GM23338 (cell line): ENCODE data around the gene FRMPD1. TPM values are rescaled to one million over a fixed set of nuclear protein-coding genes. Genes with fewer than 3 reads are reported as not detected.

ENCODE experiments used
- ATAC-seq: fragments of 200-7000 bp; cut with Tn5 transposase; 3 replicates; pipeline ENCODE4 v1.9.1; 2020
- DNase-seq: peaks from one replicate; pipeline ENCODE4 v3.0.0-alpha.2; 2015; ENCODE audit warnings: low spot score
- H2AFZ ChIP-seq: fragments of 200-600 bp; sonication (generic); 2 replicates; pipeline ENCODE4 v1.8.0; 2016; ENCODE audit warnings: antibody characterized with exemption, mild to moderate bottlenecking, moderate library complexity
- H3F3A ChIP-seq: fragments of 200-600 bp; sonication (generic); replicated peaks from 2 replicates; pipeline ENCODE4 v1.8.0; 2017; ENCODE audit warnings: antibody characterized with exemption, mixed run types, low read depth
- H3K27ac ChIP-seq: fragments of 200-600 bp; sonication (generic); 2 replicates; pipeline ENCODE4 v1.6.1; 2016; ENCODE audit warnings: low read depth
- H3K27me3 ChIP-seq: fragments of 200-600 bp; sonication (generic); 2 replicates; pipeline ENCODE4 v1.8.0; 2016; ENCODE audit warnings: mild to moderate bottlenecking, mixed run types, moderate library complexity; ENCODE audit not compliant: insufficient read depth
- H3K36me3 ChIP-seq: fragments of 200-600 bp; sonication (generic); 2 replicates; pipeline ENCODE4 v1.8.0; 2016; ENCODE audit warnings: mild to moderate bottlenecking; ENCODE audit not compliant: insufficient read depth
- H3K4me1 ChIP-seq: fragments of 200-600 bp; sonication (generic); 2 replicates; pipeline ENCODE4 v1.8.0; 2016; ENCODE audit warnings: mild to moderate bottlenecking, moderate library complexity; ENCODE audit not compliant: insufficient read depth
- H3K4me2 ChIP-seq: fragments of 200-600 bp; sonication (generic); 2 replicates; pipeline ENCODE4 v1.7.1; 2017; ENCODE audit warnings: mixed run types
- H3K4me3 ChIP-seq: fragments of 200-600 bp; sonication (generic); 2 replicates; pipeline ENCODE4 v1.6.1; 2016; ENCODE audit warnings: mixed run types
- H3K79me2 ChIP-seq: fragments of 200-600 bp; sonication (generic); replicated peaks from 2 replicates; pipeline ENCODE4 v1.8.0; 2017; ENCODE audit warnings: mild to moderate bottlenecking; ENCODE audit not compliant: insufficient read depth
- H3K9me2 ChIP-seq: fragments of 200-600 bp; sonication (generic); 2 replicates; pipeline ENCODE4 v1.8.0; 2017; ENCODE audit not compliant: insufficient read depth
- H4K20me1 ChIP-seq: fragments of 200-600 bp; sonication (generic); replicated peaks from 2 replicates; pipeline ENCODE4 v1.8.0; 2017; ENCODE audit warnings: mild to moderate bottlenecking; ENCODE audit not compliant: insufficient read depth
- H3K27ac Mint-ChIP-seq: 2 replicates; pipeline ENCODE4 v1.8.0; 2020; ENCODE audit warnings: inconsistent platforms, mild to moderate bottlenecking, moderate library complexity, mixed read lengths
- H3K27me3 Mint-ChIP-seq: 3 replicates; pipeline ENCODE4 v1.8.0; 2022; ENCODE audit warnings: low read depth, mild to moderate bottlenecking, moderate library complexity, mixed read lengths, inconsistent platforms; ENCODE audit not compliant: insufficient read depth, poor library complexity
- H3K36me3 Mint-ChIP-seq: 3 replicates; pipeline ENCODE4 v1.8.0; 2021; ENCODE audit warnings: low read depth, mild to moderate bottlenecking, inconsistent platforms, moderate library complexity, mixed read lengths
- H3K4me1 Mint-ChIP-seq: 3 replicates; pipeline ENCODE4 v1.8.0; 2020; ENCODE audit warnings: mild to moderate bottlenecking, inconsistent platforms, mixed read lengths
- H3K4me3 Mint-ChIP-seq: 3 replicates; pipeline ENCODE4 v1.8.0; 2021; ENCODE audit warnings: moderate library complexity, mild to moderate bottlenecking, inconsistent platforms, mixed read lengths
- H3K9me3 Mint-ChIP-seq: 3 replicates; pipeline ENCODE4 v1.8.0; 2020; ENCODE audit warnings: moderate library complexity, mild to moderate bottlenecking, inconsistent platforms, mixed read lengths
- CREB1 ChIP-seq: fragments of 250-450 bp; sonication (Bioruptor Pico); IDR thresholded peaks from 2 replicates; pipeline ENCODE4 v1.5.0; 2020; ENCODE audit warnings: low read depth, mild to moderate bottlenecking, moderate library complexity
- CTCF ChIP-seq, 2 experiments: fragments of 200-600 bp in 1 of 2; sonication (generic) in 1 of 2; conservative IDR thresholded peaks; 2 replicates each; pipeline versions ENCODE4 v1.5.1 to v1.6.1; 2016 to 2017; ENCODE audit warnings: antibody characterized with exemption in 2 of 2, low read depth in 2 of 2, mild to moderate bottlenecking in 2 of 2, moderate library complexity in 1 of 2
- EZH2 ChIP-seq: fragments of 200-600 bp; sonication (generic); IDR thresholded peaks from one replicate; pipeline ENCODE4 v1.8.0; 2017; ENCODE audit warnings: antibody characterized with exemption, mild to moderate bottlenecking, low read depth; ENCODE audit not compliant: unreplicated experiment
- NANOG ChIP-seq: IDR thresholded peaks from 2 replicates; pipeline ENCODE4 v1.6.1; 2016; ENCODE audit warnings: antibody characterized with exemption, borderline replicate concordance
- POLR2AphosphoS5 ChIP-seq: IDR thresholded peaks from 2 replicates; pipeline ENCODE4 v1.6.1; 2016; ENCODE audit warnings: antibody characterized with exemption, low read depth
- STAT1 ChIP-seq: IDR thresholded peaks from one replicate; pipeline ENCODE4 v1.6.1; 2016; ENCODE audit warnings: antibody characterized with exemption; ENCODE audit not compliant: unreplicated experiment
- ZNF114 ChIP-seq: fragments of 250-450 bp; sonication (Bioruptor Pico); IDR thresholded peaks from 2 replicates; pipeline ENCODE4 v1.5.0; 2020; ENCODE audit warnings: mild to moderate bottlenecking, moderate library complexity
- ZNF462 ChIP-seq: fragments of 250-450 bp; sonication (Bioruptor Pico); IDR thresholded peaks from 2 replicates; pipeline ENCODE4 v1.5.0; 2020; ENCODE audit warnings: mild to moderate bottlenecking, moderate library complexity
- polyA plus RNA-seq: library from polyadenylated mRNA; unstranded; fragments of >200 nt; fragmentation: Nextera tagmentation; extraction: Ambion mirVana; gene quantifications from 2 replicates; pipeline ENCODE4 v1.2.1, GENCODE V29; 2016
- total RNA-seq: library from RNA; depleted of rRNA; stranded (reverse); fragments of >200 nt; shearing (Covaris generic); gene quantifications from 2 replicates; pipeline ENCODE4 v1.2.3, GENCODE V29; 2014

FRMPD1 gene
- total and polyA plus RNA-seq, 2 experiments from 2014 or later: 0.23 to 0.63 TPM

GRCh38 chr9:37679649-37680402 lies 29.1 kb downstream of the FRMPD1 start:
- H3K9me2 ChIP-seq: no peaks in the 10 kb centered on the region
- Mint-ChIP-seq H3K27ac (no peak overlapping the region), H3K9me3 (no peaks in the 10 kb centered on the region), H3K36me3 (no peaks in the 10 kb centered on the region), H3K4me1 (no peaks in the 10 kb centered on the region), H3K4me3 (no peak overlapping the region), H3K27me3 (no peaks in the 10 kb centered on the region)
- DNase-seq (no peak), ATAC-seq (no peak)
- no peak overlapping the region for H3K27ac ChIP-seq
- no peak overlapping the region for H3K4me3 ChIP-seq
- TF ChIP-seq NANOG (no peak), CTCF (conservative IDR thresholded peaks at IDR 0.05; ENCODE audit: low read depth in 2 of 2) (no peak), STAT1 (no peak), CREB1 (CRISPR knock-in tag) (no peak), EZH2 (no peak), POLR2AphosphoS5 (no peak), ZNF114 (CRISPR knock-in tag) (no peak), ZNF462 (CRISPR knock-in tag) (no peak)
- H3F3A ChIP-seq: no peaks in the 10 kb centered on the region
- no peaks in the 10 kb centered on the region for H3K4me1 ChIP-seq
- H3K79me2 ChIP-seq: no peaks in the 10 kb centered on the region
- no peak overlapping the region for H3K4me2 ChIP-seq
- H4K20me1 ChIP-seq: no peaks in the 10 kb centered on the region
- H2AFZ ChIP-seq: no peak overlapping the region
- H3K27me3 ChIP-seq: no peaks in the 10 kb centered on the region
- H3K36me3 ChIP-seq: no peaks in the 10 kb centered on the region
